ENCODE results near the gene C6orf163. TPM values are rescaled to one million over a fixed set of nuclear protein-coding genes. Genes with fewer than 3 reads are reported as not detected.

The C6orf163 gene
- total RNA-seq, 1 donor from 2014 or later, result 2.9 TPM

- no peak overlapping the region for H3K9ac ChIP-seq (ENCODE audit: low read length)
- Mint-ChIP-seq H3K27ac (ENCODE audit: unreplicated experiment) (no peak overlapping the region), H3K4me1 (ENCODE audit: low read depth, unreplicated experiment) (peaks cover 18% of the 10 kb centered on the region), H3K36me3 (ENCODE audit: low read depth, unreplicated experiment) (no peaks in the 10 kb centered on the region), H3K4me3 (ENCODE audit: unreplicated experiment) (no peak overlapping the region), H3K9me3 (ENCODE audit: unreplicated experiment) (no peaks in the 10 kb centered on the region), H3K27me3 (ENCODE audit: low read depth, unreplicated experiment) (no peaks in the 10 kb centered on the region)
- H2AFZ ChIP-seq (ENCODE audit: low read depth, low read length), result no peak overlapping the region
- no peak overlapping the region for H3K4me3 ChIP-seq (ENCODE audit: insufficient read depth, low read depth, low read length)
- H3K4me1 ChIP-seq (ENCODE audit: insufficient read depth, low read length), result no peaks in the 10 kb centered on the region
- no peak for DNase-seq (ENCODE audit: low read depth)
- peak; percentile 13 for FAIRE-seq
- H3K36me3 ChIP-seq (ENCODE audit: insufficient read depth, low read length), result no peaks in the 10 kb centered on the region
- no peaks in the 10 kb centered on the region for H3K27me3 ChIP-seq (ENCODE audit: insufficient read depth, low read length)
- no peak overlapping the region for H3K4me2 ChIP-seq (ENCODE audit: low read length)
- TF ChIP-seq, protein P1, sequence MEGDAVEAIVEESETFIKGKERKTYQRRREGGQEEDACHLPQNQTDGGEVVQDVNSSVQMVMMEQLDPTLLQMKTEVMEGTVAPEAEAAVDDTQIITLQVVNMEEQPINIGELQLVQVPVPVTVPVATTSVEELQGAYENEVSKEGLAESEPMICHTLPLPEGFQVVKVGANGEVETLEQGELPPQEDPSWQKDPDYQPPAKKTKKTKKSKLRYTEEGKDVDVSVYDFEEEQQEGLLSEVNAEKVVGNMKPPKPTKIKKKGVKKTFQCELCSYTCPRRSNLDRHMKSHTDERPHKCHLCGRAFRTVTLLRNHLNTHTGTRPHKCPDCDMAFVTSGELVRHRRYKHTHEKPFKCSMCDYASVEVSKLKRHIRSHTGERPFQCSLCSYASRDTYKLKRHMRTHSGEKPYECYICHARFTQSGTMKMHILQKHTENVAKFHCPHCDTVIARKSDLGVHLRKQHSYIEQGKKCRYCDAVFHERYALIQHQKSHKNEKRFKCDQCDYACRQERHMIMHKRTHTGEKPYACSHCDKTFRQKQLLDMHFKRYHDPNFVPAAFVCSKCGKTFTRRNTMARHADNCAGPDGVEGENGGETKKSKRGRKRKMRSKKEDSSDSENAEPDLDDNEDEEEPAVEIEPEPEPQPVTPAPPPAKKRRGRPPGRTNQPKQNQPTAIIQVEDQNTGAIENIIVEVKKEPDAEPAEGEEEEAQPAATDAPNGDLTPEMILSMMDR (IDR thresholded peaks at IDR 0.05; ENCODE audit: insufficient read depth, low read depth, low read length), result no peak
- no peak for TF ChIP-seq EZH2 (IDR thresholded peaks at IDR 0.05; ENCODE audit: insufficient read depth, low read length)
- peaks cover 12% of the 10 kb centered on the region for H3K79me2 ChIP-seq (ENCODE audit: insufficient read depth, low read length)
- H3K9me3 ChIP-seq (ENCODE audit: insufficient read depth, low read depth, low read length), result no peaks in the 10 kb centered on the region
- H4K20me1 ChIP-seq (ENCODE audit: insufficient read depth, low read length), result peaks cover 17% of the 10 kb centered on the region
- H3K27ac ChIP-seq (ENCODE audit: low read depth, low read length), result no peak overlapping the region
Measured at GRCh38 chr6:87334683-87335082, 9.9 kb upstream of the C6orf163 start.

- Histone ChIP-seq H3K4me1 (ENCODE audit: insufficient read depth, low read length) (no peaks in the 10 kb centered on the region), H3K27ac (ENCODE audit: low read depth, low read length) (no peak overlapping the region), H3K4me3 (ENCODE audit: insufficient read depth, low read depth, low read length) (no peak overlapping the region), H3K79me2 (ENCODE audit: insufficient read depth, low read length) (peaks cover 5% of the 10 kb centered on the region), H3K9me3 (ENCODE audit: insufficient read depth, low read depth, low read length) (no peaks in the 10 kb centered on the region), H3K36me3 (ENCODE audit: insufficient read depth, low read length) (no peaks in the 10 kb centered on the region), H3K4me2 (ENCODE audit: low read length) (no peak overlapping the region), H4K20me1 (ENCODE audit: insufficient read depth, low read length) (peaks cover 14% of the 10 kb centered on the region), H3K9ac (ENCODE audit: low read length) (no peak overlapping the region), H2AFZ (ENCODE audit: low read depth, low read length) (no peak overlapping the region), H3K27me3 (ENCODE audit: insufficient read depth, low read length) (no peaks in the 10 kb centered on the region)
- Mint-ChIP-seq H3K9me3 (ENCODE audit: unreplicated experiment) (no peaks in the 10 kb centered on the region), H3K27ac (ENCODE audit: unreplicated experiment) (no peak overlapping the region), H3K36me3 (ENCODE audit: low read depth, unreplicated experiment) (no peaks in the 10 kb centered on the region), H3K4me3 (ENCODE audit: unreplicated experiment) (no peak overlapping the region), H3K4me1 (ENCODE audit: low read depth, unreplicated experiment) (peaks cover 18% of the 10 kb centered on the region), H3K27me3 (ENCODE audit: low read depth, unreplicated experiment) (no peaks in the 10 kb centered on the region)
- DNase-seq (ENCODE audit: low read depth), result no peak
- no peak for TF ChIP-seq EZH2 (IDR thresholded peaks at IDR 0.05; ENCODE audit: insufficient read depth, low read length)
- TF ChIP-seq, protein P1 (IDR thresholded peaks at IDR 0.05; ENCODE audit: insufficient read depth, low read depth, low read length), result no peak
- no peak for FAIRE-seq
Measured at GRCh38 chr6:87336367-87336766, 8.2 kb upstream of the C6orf163 start.

GRCh38 chr6:87340230-87340629 is 4.4 kb upstream of the C6orf163 start:
- Histone ChIP-seq H4K20me1 (ENCODE audit: insufficient read depth, low read length) (peaks cover 9% of the 10 kb centered on the region), H3K4me3 (ENCODE audit: insufficient read depth, low read depth, low read length) (no peak overlapping the region), H3K9ac (ENCODE audit: low read length) (no peak overlapping the region), H3K4me1 (ENCODE audit: insufficient read depth, low read length) (no peaks in the 10 kb centered on the region), H3K79me2 (ENCODE audit: insufficient read depth, low read length) (no peaks in the 10 kb centered on the region), H3K27me3 (ENCODE audit: insufficient read depth, low read length) (no peaks in the 10 kb centered on the region), H3K27ac (ENCODE audit: low read depth, low read length) (no peak overlapping the region), H3K9me3 (ENCODE audit: insufficient read depth, low read depth, low read length) (no peaks in the 10 kb centered on the region), H3K36me3 (ENCODE audit: insufficient read depth, low read length) (no peaks in the 10 kb centered on the region), H2AFZ (ENCODE audit: low read depth, low read length) (no peak overlapping the region), H3K4me2 (ENCODE audit: low read length) (no peak overlapping the region)
- no peak overlapping the region for H3K4me3 Mint-ChIP-seq (ENCODE audit: unreplicated experiment)
- no peaks in the 10 kb centered on the region for H3K9me3 Mint-ChIP-seq (ENCODE audit: unreplicated experiment)
- no peak for TF ChIP-seq EZH2 (IDR thresholded peaks at IDR 0.05; ENCODE audit: insufficient read depth, low read length)
- TF ChIP-seq, protein P1 (IDR thresholded peaks at IDR 0.05; ENCODE audit: insufficient read depth, low read depth, low read length), result no peak
- DNase-seq (ENCODE audit: low read depth), result no peak
- H3K4me1 Mint-ChIP-seq (ENCODE audit: low read depth, unreplicated experiment), result peaks cover 9% of the 10 kb centered on the region
- H3K27me3 Mint-ChIP-seq (ENCODE audit: low read depth, unreplicated experiment), result no peaks in the 10 kb centered on the region
- peaks cover 1% of the 10 kb centered on the region for H3K36me3 Mint-ChIP-seq (ENCODE audit: low read depth, unreplicated experiment)
- no peak overlapping the region for H3K27ac Mint-ChIP-seq (ENCODE audit: unreplicated experiment)
- no peak for FAIRE-seq

Data from astrocyte (in vitro differentiated cells and primary cell).